ENCODE measurements around the gene RGS11.

RGS11 gene

GRCh38 chr16:228151-228851 lies 47.4 kb downstream of the RGS11 start:
- DNase-seq = peak in 1 of 2 experiments; percentile 41

GRCh38 chr16:220021-220420 lies 55.7 kb downstream of the RGS11 start:
- no peak for DNase-seq

Data from NCI-H526 (cell line).